HG02798 (cell line): ENCODE data around the gene KANK3.

ENCODE experiments used
- ATAC-seq: cut with Tn5 transposase; IDR thresholded peaks from one replicate; pipeline ENCODE4 v1.9.1; 2021; ENCODE audit warnings: mild to moderate bottlenecking; ENCODE audit not compliant: unreplicated experiment, poor library complexity

Gene KANK3

GRCh38 chr19:8340341-8341096, 2.5 kb downstream of the KANK3 start:
- no peak for ATAC-seq

- ATAC-seq: no peak
Observed at GRCh38 chr19:8338835-8339234, 4.2 kb downstream of the KANK3 start.

- no peak for ATAC-seq
Observed at GRCh38 chr19:8337728-8338127, 5.3 kb downstream of the KANK3 start.

- ATAC-seq: no peak
Observed at GRCh38 chr19:8336660-8337059, 6.4 kb downstream of the KANK3 start.

GRCh38 chr19:8336072-8336569, 6.9 kb downstream of the KANK3 start:
- no peak for ATAC-seq

- ATAC-seq: peak; percentile 21
Observed at GRCh38 chr19:8335343-8336071, 7.6 kb downstream of the KANK3 start.

- peak; percentile 50 for ATAC-seq
Observed at GRCh38 chr19:8334458-8335342, 8.4 kb downstream of the KANK3 start.

- no peak for ATAC-seq
Observed at GRCh38 chr19:8333767-8334457, 9.2 kb downstream of the KANK3 start.

- ATAC-seq: no peak
Observed at GRCh38 chr19:8332976-8333766, 9.9 kb downstream of the KANK3 start.

- ATAC-seq: no peak
Observed at GRCh38 chr19:8331263-8331845, 11.7 kb downstream of the KANK3 start.

GRCh38 chr19:8329996-8330395, 13.1 kb downstream of the KANK3 start:
- ATAC-seq: no peak

- no peak for ATAC-seq
Observed at GRCh38 chr19:8325454-8325853, 17.6 kb downstream of the KANK3 start.

- ATAC-seq: no peak
Observed at GRCh38 chr19:8324186-8325050, 18.6 kb downstream of the KANK3 start.

- no peak for ATAC-seq
Observed at GRCh38 chr19:8323781-8324185, 19.3 kb downstream of the KANK3 start.

GRCh38 chr19:8322638-8322997, 20.4 kb downstream of the KANK3 start:
- no peak for ATAC-seq

- no peak for ATAC-seq
Observed at GRCh38 chr19:8321986-8322637, 20.9 kb downstream of the KANK3 start.
